Measurements from ENCODE around the gene SLCO4A1.

The SLCO4A1 gene

DNA sequence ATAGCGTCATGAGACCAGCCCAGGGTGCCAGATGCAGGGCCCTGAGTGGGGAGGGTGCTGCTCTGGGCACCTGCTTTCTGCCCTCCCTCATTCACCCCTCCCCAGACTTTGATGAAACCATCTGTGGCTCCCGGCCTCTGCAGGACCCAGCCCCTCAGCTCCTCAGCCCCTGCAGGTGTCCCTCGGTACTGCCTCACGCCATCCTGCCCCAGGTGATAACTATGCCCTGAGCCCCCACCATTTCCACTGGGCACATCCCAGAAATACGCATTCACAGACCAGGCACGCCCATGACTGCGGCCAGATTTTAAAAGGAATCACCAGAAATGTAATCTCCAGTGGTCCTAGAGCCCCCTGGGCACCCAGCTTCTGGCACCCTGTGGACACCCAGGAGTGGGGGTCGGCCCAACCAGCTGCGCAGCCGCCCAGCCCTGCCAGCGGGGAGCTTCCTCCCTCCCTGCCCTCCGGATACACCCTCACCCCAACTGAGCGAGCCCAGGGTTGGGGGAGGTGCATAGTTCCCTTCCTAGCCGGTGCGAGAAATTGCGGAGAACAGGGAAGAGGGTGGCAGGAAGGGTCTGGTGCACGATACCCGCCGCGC is 65.7 kb downstream of the SLCO4A1 start (continued):
- TF ChIP-seq, protein P1, sequence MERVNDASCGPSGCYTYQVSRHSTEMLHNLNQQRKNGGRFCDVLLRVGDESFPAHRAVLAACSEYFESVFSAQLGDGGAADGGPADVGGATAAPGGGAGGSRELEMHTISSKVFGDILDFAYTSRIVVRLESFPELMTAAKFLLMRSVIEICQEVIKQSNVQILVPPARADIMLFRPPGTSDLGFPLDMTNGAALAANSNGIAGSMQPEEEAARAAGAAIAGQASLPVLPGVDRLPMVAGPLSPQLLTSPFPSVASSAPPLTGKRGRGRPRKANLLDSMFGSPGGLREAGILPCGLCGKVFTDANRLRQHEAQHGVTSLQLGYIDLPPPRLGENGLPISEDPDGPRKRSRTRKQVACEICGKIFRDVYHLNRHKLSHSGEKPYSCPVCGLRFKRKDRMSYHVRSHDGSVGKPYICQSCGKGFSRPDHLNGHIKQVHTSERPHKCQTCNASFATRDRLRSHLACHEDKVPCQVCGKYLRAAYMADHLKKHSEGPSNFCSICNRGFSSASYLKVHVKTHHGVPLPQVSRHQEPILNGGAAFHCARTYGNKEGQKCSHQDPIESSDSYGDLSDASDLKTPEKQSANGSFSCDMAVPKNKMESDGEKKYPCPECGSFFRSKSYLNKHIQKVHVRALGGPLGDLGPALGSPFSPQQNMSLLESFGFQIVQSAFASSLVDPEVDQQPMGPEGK (CRISPR knock-in tag; IDR thresholded peaks at IDR 0.05; ENCODE audit: borderline replicate concordance) = no peak
- TF ChIP-seq TOX (CRISPR knock-in tag; IDR thresholded peaks at IDR 0.05; ENCODE audit: borderline replicate concordance) (no peak), ZNF8 (CRISPR knock-in tag; IDR thresholded peaks at IDR 0.05) (no peak), SNAI2 (CRISPR knock-in tag; IDR thresholded peaks at IDR 0.05) (no peak), GLIS3 (CRISPR knock-in tag; IDR thresholded peaks at IDR 0.05) (no peak)

DNA sequence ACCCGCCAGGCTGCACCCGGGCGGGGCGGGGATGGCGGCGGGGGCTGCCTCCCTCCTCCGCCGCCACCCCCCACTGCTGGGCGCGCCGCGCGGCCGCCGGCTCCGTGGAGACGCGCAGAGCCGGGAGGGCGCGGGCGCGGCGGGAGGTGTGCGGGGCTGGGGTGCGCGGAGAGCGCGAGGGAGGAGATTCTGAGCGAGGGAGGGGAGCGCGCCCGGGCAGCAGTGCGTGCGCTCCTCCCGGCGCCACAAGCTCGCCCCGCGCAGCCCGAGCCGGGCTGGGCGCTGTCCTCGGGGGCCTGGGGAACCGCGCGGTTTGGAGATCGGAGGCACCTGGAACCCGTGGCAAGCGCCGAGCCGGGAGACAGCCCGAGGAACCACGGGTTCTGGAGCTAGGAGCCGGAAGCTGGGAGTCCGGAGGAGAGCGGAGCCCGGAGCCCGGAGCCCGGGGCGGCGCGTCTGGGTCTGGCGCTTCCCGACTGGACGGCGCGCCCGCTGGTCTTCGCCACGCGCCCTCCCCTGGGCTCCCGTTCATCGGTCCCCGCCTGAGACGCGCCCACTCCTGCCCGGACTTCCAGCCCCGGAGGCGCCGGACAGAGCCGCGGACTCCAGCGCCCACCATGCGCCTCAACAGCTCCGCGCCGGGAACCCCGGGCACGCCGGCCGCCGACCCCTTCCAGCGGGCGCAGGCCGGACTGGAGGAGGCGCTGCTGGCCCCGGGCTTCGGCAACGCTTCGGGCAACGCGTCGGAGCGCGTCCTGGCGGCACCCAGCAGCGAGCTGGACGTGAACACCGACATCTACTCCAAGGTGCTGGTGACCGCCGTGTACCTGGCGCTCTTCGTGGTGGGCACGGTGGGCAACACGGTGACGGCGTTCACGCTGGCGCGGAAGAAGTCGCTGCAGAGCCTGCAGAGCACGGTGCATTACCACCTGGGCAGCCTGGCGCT is 66.6 kb downstream of the SLCO4A1 start, which contains the start of gene NTSR1:
Gene NTSR1, plus strand, starts transcription at position 246 of the 946 bp plus-strand sequence. Its CDS starts 372 bp downstream, at position 618.
- ATAC-seq = no peak
- TF ChIP-seq PPARA (CRISPR knock-in tag; IDR thresholded peaks at IDR 0.05; ENCODE audit: borderline replicate concordance) = no peak
- TF ChIP-seq, protein P1 (CRISPR knock-in tag; IDR thresholded peaks at IDR 0.05; ENCODE audit: borderline replicate concordance) = no peak
- TF ChIP-seq ESRRG (CRISPR knock-in tag; IDR thresholded peaks at IDR 0.05) = no peak
- TF ChIP-seq, protein P2, sequence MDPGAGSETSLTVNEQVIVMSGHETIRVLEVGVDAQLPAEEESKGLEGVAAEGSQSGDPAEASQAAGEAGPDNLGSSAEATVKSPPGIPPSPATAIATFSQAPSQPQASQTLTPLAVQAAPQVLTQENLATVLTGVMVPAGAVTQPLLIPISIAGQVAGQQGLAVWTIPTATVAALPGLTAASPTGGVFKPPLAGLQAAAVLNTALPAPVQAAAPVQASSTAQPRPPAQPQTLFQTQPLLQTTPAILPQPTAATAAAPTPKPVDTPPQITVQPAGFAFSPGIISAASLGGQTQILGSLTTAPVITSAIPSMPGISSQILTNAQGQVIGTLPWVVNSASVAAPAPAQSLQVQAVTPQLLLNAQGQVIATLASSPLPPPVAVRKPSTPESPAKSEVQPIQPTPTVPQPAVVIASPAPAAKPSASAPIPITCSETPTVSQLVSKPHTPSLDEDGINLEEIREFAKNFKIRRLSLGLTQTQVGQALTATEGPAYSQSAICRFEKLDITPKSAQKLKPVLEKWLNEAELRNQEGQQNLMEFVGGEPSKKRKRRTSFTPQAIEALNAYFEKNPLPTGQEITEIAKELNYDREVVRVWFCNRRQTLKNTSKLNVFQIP (CRISPR knock-in tag; IDR thresholded peaks at IDR 0.05; ENCODE audit: borderline replicate concordance, low read depth) = no peak
- no peak for TF ChIP-seq ZNF565 (CRISPR knock-in tag; conservative IDR thresholded peaks at IDR 0.05; ENCODE audit: low read depth)
- TF ChIP-seq, protein P3, sequence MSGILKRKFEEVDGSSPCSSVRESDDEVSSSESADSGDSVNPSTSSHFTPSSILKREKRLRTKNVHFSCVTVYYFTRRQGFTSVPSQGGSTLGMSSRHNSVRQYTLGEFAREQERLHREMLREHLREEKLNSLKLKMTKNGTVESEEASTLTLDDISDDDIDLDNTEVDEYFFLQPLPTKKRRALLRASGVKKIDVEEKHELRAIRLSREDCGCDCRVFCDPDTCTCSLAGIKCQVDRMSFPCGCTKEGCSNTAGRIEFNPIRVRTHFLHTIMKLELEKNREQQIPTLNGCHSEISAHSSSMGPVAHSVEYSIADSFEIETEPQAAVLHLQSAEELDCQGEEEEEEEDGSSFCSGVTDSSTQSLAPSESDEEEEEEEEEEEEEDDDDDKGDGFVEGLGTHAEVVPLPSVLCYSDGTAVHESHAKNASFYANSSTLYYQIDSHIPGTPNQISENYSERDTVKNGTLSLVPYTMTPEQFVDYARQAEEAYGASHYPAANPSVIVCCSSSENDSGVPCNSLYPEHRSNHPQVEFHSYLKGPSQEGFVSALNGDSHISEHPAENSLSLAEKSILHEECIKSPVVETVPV (CRISPR knock-in tag; IDR thresholded peaks at IDR 0.05) = no peak
- TF ChIP-seq GLIS3 (CRISPR knock-in tag; IDR thresholded peaks at IDR 0.05) = no peak
- no peak for TF ChIP-seq TCF4 (CRISPR knock-in tag; IDR thresholded peaks at IDR 0.05; ENCODE audit: borderline replicate concordance)
- no peak for TF ChIP-seq RARB (CRISPR knock-in tag; IDR thresholded peaks at IDR 0.05)
- no peak for TF ChIP-seq TOX (CRISPR knock-in tag; IDR thresholded peaks at IDR 0.05; ENCODE audit: borderline replicate concordance)
- TF ChIP-seq OSR1 (CRISPR knock-in tag; IDR thresholded peaks at IDR 0.05) = no peak
- TF ChIP-seq, protein P4, sequence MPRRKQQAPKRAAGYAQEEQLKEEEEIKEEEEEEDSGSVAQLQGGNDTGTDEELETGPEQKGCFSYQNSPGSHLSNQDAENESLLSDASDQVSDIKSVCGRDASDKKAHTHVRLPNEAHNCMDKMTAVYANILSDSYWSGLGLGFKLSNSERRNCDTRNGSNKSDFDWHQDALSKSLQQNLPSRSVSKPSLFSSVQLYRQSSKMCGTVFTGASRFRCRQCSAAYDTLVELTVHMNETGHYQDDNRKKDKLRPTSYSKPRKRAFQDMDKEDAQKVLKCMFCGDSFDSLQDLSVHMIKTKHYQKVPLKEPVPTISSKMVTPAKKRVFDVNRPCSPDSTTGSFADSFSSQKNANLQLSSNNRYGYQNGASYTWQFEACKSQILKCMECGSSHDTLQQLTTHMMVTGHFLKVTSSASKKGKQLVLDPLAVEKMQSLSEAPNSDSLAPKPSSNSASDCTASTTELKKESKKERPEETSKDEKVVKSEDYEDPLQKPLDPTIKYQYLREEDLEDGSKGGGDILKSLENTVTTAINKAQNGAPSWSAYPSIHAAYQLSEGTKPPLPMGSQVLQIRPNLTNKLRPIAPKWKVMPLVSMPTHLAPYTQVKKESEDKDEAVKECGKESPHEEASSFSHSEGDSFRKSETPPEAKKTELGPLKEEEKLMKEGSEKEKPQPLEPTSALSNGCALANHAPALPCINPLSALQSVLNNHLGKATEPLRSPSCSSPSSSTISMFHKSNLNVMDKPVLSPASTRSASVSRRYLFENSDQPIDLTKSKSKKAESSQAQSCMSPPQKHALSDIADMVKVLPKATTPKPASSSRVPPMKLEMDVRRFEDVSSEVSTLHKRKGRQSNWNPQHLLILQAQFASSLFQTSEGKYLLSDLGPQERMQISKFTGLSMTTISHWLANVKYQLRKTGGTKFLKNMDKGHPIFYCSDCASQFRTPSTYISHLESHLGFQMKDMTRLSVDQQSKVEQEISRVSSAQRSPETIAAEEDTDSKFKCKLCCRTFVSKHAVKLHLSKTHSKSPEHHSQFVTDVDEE (CRISPR knock-in tag; IDR thresholded peaks at IDR 0.05) = no peak
- TF ChIP-seq SNAI2 (CRISPR knock-in tag; IDR thresholded peaks at IDR 0.05) = no peak
- no peak for TF ChIP-seq BACH2 (CRISPR knock-in tag; IDR thresholded peaks at IDR 0.05; ENCODE audit: borderline replicate concordance)
- TF ChIP-seq CSDC2 (CRISPR knock-in tag; IDR thresholded peaks at IDR 0.05) = no peak
- TF ChIP-seq, protein P5, sequence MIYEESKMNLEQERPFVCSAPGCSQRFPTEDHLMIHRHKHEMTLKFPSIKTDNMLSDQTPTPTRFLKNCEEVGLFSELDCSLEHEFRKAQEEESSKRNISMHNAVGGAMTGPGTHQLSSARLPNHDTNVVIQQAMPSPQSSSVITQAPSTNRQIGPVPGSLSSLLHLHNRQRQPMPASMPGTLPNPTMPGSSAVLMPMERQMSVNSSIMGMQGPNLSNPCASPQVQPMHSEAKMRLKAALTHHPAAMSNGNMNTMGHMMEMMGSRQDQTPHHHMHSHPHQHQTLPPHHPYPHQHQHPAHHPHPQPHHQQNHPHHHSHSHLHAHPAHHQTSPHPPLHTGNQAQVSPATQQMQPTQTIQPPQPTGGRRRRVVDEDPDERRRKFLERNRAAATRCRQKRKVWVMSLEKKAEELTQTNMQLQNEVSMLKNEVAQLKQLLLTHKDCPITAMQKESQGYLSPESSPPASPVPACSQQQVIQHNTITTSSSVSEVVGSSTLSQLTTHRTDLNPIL (CRISPR knock-in tag; IDR thresholded peaks at IDR 0.05; ENCODE audit: low read depth) = no peak
- no peak for TF ChIP-seq ZC3H10 (CRISPR knock-in tag; IDR thresholded peaks at IDR 0.05)
